IMR-90 (cell line): ENCODE measurements around the gene NFKB1. TPM values are rescaled to one million over a fixed set of nuclear protein-coding genes. Genes with fewer than 3 reads are reported as not detected.

Experiments used
- ATAC-seq: fragments of 200-7000 bp; cut with Tn5 transposase; 2 replicates; pipeline ENCODE4 v1.9.1; 2020; ENCODE audit warnings: low read depth, mild to moderate bottlenecking, moderate library complexity
- BruUV-seq: library from RNA; stranded (reverse); fragments of 400-500 nt; replicated peaks from 2 replicates; lab custom pipeline; 2021; lab: Mats Ljungman, UMichigan
- CTCF ChIA-PET: fragments of 300-600 bp; formaldehyde crosslinking; extraction: SDS; loops from one replicate; lab custom pipeline; 2021; ENCODE audit warnings: antibody characterized with exemption; lab: Yijun Ruan, JAX
- POLR2A ChIA-PET: fragments of 300-600 bp; sonication (Branson Sonifier 250); formaldehyde crosslinking; loops from one replicate; lab custom pipeline; 2022; ENCODE audit warnings: antibody characterized with exemption; ENCODE audit not compliant: unreplicated experiment; lab: Charles Lee
- DNase-seq: peaks from one replicate; pipeline ENCODE4 v3.0.0; 2013
- H2AFZ ChIP-seq: replicated peaks from 2 replicates; pipeline ENCODE3; 2013; ENCODE audit warnings: low read length, mild to moderate bottlenecking; ENCODE audit not compliant: poor library complexity
- H2AK5ac ChIP-seq: 2 replicates; pipeline ENCODE4 v1.6.1; 2013; ENCODE audit warnings: low read depth, low read length, inconsistent platforms
- H2AK9ac ChIP-seq: replicated peaks from 2 replicates; pipeline ENCODE3; 2013; ENCODE audit warnings: mild to moderate bottlenecking, low read depth, low read length, moderate library complexity; ENCODE audit not compliant: poor library complexity
- H2BK120ac ChIP-seq: 2 replicates; pipeline ENCODE4 v1.6.1; 2013; ENCODE audit warnings: low read depth, low read length, inconsistent platforms
- H2BK15ac ChIP-seq: 3 replicates; pipeline ENCODE4 v1.6.1; 2013; ENCODE audit warnings: low read depth, low read length, inconsistent platforms
- H2BK20ac ChIP-seq: 2 replicates; pipeline ENCODE4 v1.6.1; 2013; ENCODE audit warnings: low read depth, mild to moderate bottlenecking, inconsistent platforms, low read length, moderate library complexity
- H2BK5ac ChIP-seq: 2 replicates; pipeline ENCODE4 v1.6.1; 2013; ENCODE audit warnings: mild to moderate bottlenecking, low read depth, low read length, inconsistent platforms; ENCODE audit not compliant: poor library complexity, severe bottlenecking
- H3K14ac ChIP-seq: replicated peaks from 2 replicates; pipeline ENCODE4 v1.6.1; 2013; ENCODE audit warnings: low read depth, low read length, inconsistent platforms
- H3K18ac ChIP-seq: 2 replicates; pipeline ENCODE4 v1.6.1; 2013; ENCODE audit warnings: low read depth, low read length, control low read depth
- H3K23ac ChIP-seq: 2 replicates; pipeline ENCODE4 v1.6.1; 2013; ENCODE audit warnings: low read depth, low read length, inconsistent platforms
- H3K27ac ChIP-seq: 2 replicates; pipeline ENCODE4 v1.5.1; 2013; ENCODE audit warnings: mild to moderate bottlenecking, control low read depth, low read length; ENCODE audit not compliant: insufficient read depth
- H3K27me3 ChIP-seq: 2 replicates; pipeline ENCODE4 v1.6.1; 2013; ENCODE audit warnings: low read length; ENCODE audit not compliant: control insufficient read depth, insufficient read depth
- H3K36me3 ChIP-seq: 2 replicates; pipeline ENCODE4 v1.6.1; 2013; ENCODE audit warnings: low read length, mixed read lengths; ENCODE audit not compliant: control insufficient read depth, insufficient read depth
- H3K4ac ChIP-seq: 2 replicates; pipeline ENCODE4 v1.6.1; 2013; ENCODE audit warnings: low read depth, low read length, inconsistent platforms
- H3K4me1 ChIP-seq: 2 replicates; pipeline ENCODE4 v1.6.1; 2013; ENCODE audit warnings: low read length, mixed read lengths; ENCODE audit not compliant: control insufficient read depth, insufficient read depth
- H3K4me2 ChIP-seq: 2 replicates; pipeline ENCODE4 v1.6.1; 2013; ENCODE audit warnings: low read depth, mild to moderate bottlenecking, control low read depth, low read length, moderate library complexity
- H3K4me3 ChIP-seq: 2 replicates; pipeline ENCODE4 v1.5.1; 2013; ENCODE audit warnings: low read depth, mild to moderate bottlenecking, control low read depth, low read length, moderate library complexity; ENCODE audit not compliant: insufficient read depth
- H3K56ac ChIP-seq: 2 replicates; pipeline ENCODE4 v1.6.1; 2013; ENCODE audit warnings: low read length, inconsistent platforms; ENCODE audit not compliant: insufficient read depth; ENCODE audit errors: extremely low read depth
- H3K79me1 ChIP-seq, 2 experiments: 2 replicates each; pipeline ENCODE4 v1.6.1; 2013; ENCODE audit warnings: low read length in 2 of 2, inconsistent platforms in 1 of 2, low read depth in 1 of 2
- H3K9ac ChIP-seq: 2 replicates; pipeline ENCODE4 v1.6.1; 2013; ENCODE audit warnings: low read depth, low read length, control low read depth
- H3K9me1 ChIP-seq: 2 replicates; pipeline ENCODE4 v1.6.1; 2013; ENCODE audit warnings: low read length, inconsistent platforms; ENCODE audit not compliant: insufficient read depth
- H3K9me3 ChIP-seq: 2 replicates; pipeline ENCODE4 v1.6.1; 2013; ENCODE audit warnings: low read length; ENCODE audit not compliant: control insufficient read depth, insufficient read depth
- H4K20me1 ChIP-seq: 2 replicates; pipeline ENCODE4 v1.6.1; 2013; ENCODE audit warnings: low read length, inconsistent platforms; ENCODE audit not compliant: insufficient read depth
- H4K5ac ChIP-seq: 2 replicates; pipeline ENCODE4 v1.6.1; 2013; ENCODE audit warnings: mild to moderate bottlenecking, low read depth, low read length, control low read depth
- H4K8ac ChIP-seq, 2 experiments: 2 replicates each; pipeline ENCODE4 v1.6.1; 2013; ENCODE audit warnings: low read depth in 2 of 2, low read length in 2 of 2, control low read depth in 1 of 2, inconsistent platforms in 1 of 2
- H4K91ac ChIP-seq: 2 replicates; pipeline ENCODE4 v1.6.1; 2013; ENCODE audit warnings: low read depth, low read length, inconsistent platforms; ENCODE audit not compliant: insufficient read depth
- CEBPB ChIP-seq: IDR thresholded peaks from 2 replicates; pipeline ENCODE4 v1.6.1; 2012; ENCODE audit warnings: low read depth, low read length, improper control_type of control experiment
- MAFK ChIP-seq: IDR thresholded peaks from 2 replicates; pipeline ENCODE4 v1.6.1; 2012; ENCODE audit warnings: low read depth, low read length, improper control_type of control experiment
- MXI1 ChIP-seq: IDR thresholded peaks from 2 replicates; pipeline ENCODE4 v1.6.1; 2012; ENCODE audit warnings: low read depth, mild to moderate bottlenecking, low read length, moderate library complexity, borderline replicate concordance
- WGBS, 2 experiments: methylation state at CpG; one replicate each; pipeline versions ENCODE4 v1.1.5 to v1.1.7; 2013; ENCODE audit warnings: missing lambda C conversion rate in 2 of 2; ENCODE audit not compliant: insufficient read length in 1 of 2; ENCODE audit errors: extremely low coverage in 2 of 2; 5-methylcytosine and 5-hydroxymethylcytosine counted together
- dilution Hi-C: fragments of 300-500 bp; cut with HindIII; formaldehyde crosslinking; loops from one replicate; pipeline ENCODE4 v1.14.3; 2018; ENCODE audit warnings: low sequenced_read_pairs; ENCODE audit not compliant: unreplicated experiment
- in situ Hi-C: fragments of 300-500 bp; cut with MboI; formaldehyde crosslinking; loops from 3 replicates; pipeline ENCODE4 v1.14.3; 2019; ENCODE audit warnings: low sequenced_read_pairs, inconsistent platforms, mixed read lengths
- intact Hi-C: fragments of 100-400 bp; cut with micrococcal nuclease; formaldehyde crosslinking; loops from 2 replicates; pipeline ENCODE4 v1.10.0; 2022
- polyA plus RNA-seq, 3 experiments: library from polyadenylated mRNA; depleted of rRNA; stranded (reverse); fragments of >200 nt; gene quantifications; 2 replicates each; pipeline ENCODE4 v1.2.3, GENCODE V29; 2012; ENCODE audit warnings: low replicate concordance in 1 of 3
- total RNA-seq: library from RNA; depleted of rRNA; stranded (reverse); fragments of >200 nt; gene quantifications from 2 replicates; pipeline ENCODE4 v1.2.3, GENCODE V29; 2012

The NFKB1 gene
- total and polyA plus RNA-seq, 2 of the 4 experiments (the other 2 are of a cell fraction): 19.8 to 24.6 TPM

DNA sequence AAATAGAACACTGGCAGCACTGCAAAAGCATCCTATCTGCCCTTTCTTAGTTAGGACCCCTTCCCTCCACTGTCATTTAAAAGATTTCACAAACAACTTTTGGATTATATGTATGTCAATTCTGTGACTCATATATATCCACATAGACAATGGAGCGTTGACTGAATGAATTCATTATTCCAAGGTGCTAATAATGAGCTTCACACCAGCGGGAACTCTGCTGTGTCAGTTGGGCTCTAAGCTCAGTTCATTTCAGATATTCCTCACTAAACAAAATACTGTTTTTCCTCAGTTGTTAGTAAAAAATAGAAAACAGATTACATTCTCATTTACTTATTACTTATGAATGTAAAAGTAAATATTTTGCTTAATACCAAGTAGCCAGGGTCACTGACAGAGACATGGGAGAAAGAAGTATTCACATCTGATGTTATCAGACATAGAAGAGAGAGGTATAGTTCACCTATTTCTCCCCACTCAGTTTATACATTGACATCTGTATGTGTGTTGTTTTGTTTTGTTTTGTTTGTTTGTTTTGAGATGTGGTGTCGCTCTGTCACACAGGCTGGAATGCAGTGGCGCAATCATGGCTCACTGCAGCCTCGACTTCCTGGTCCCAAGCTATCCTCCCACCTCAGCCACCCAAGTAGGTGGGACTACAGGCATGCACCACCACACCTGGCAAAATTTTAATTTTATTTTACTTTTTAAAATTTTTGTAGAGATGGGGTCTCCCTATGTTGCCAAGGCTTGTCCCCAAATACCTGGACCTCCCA, 10.9 kb downstream of the NFKB1 start:
- CTCF ChIA-PET: no interaction called here
- H4K20me1 ChIP-seq: peaks cover 9% of the 10 kb centered on the region; the same call in 1 of the 2 replicates

More for the DNA sequence above, 10.9 kb downstream of the NFKB1 start:
- H3K4me2 ChIP-seq: no peak overlapping the region
- BruUV-seq: no TSS peak
- in situ Hi-C loops (no loop called here), dilution Hi-C loops (no loop called here), intact Hi-C loops (no loop called here)
- no peak overlapping the region for H2AK9ac ChIP-seq
- H2BK120ac ChIP-seq: no peak overlapping the region
- no peak overlapping the region for H2BK15ac ChIP-seq
- H2BK5ac ChIP-seq: no peak overlapping the region
- DNase-seq (no peak), ATAC-seq (no peak)
- no peak overlapping the region for H4K5ac ChIP-seq
- TF ChIP-seq MAFK: no peak
- peak; percentile 57 for TF ChIP-seq CEBPB
- no peak for TF ChIP-seq MXI1
- no peak overlapping the region for H4K8ac ChIP-seq
- H4K91ac ChIP-seq: no peak overlapping the region
- no peak overlapping the region for H3K56ac ChIP-seq
- H3K4me3 ChIP-seq: no peak overlapping the region
- no peak overlapping the region for H3K14ac ChIP-seq
- WGBS, 2 experiments: no CpG with 5 or more reads among the region's 5 CpGs
- H3K27me3 ChIP-seq: no peaks in the 10 kb centered on the region
- no peak overlapping the region for H3K23ac ChIP-seq
- no peak overlapping the region for H3K9ac ChIP-seq
- POLR2A ChIA-PET: no interaction called here
- no peaks in the 10 kb centered on the region for H3K4me1 ChIP-seq
- H3K27ac ChIP-seq: no peak overlapping the region
- H2AFZ ChIP-seq: no peak overlapping the region
- H2AK5ac ChIP-seq: no peak overlapping the region
- H3K18ac ChIP-seq: no peak overlapping the region
- H2BK20ac ChIP-seq: no peak overlapping the region
- H3K4ac ChIP-seq: no peak overlapping the region
- H3K9me1 ChIP-seq: 0 out of 2 replicates have a peak, but pooled peaks cover 6% of the 10 kb centered on the region
- H3K9me3 ChIP-seq: no peaks in the 10 kb centered on the region
- peaks cover 16 to 43% of the 10 kb centered on the region in 2 experiments for H3K79me1 ChIP-seq
- H3K36me3 ChIP-seq: no peaks in the 10 kb centered on the region; the same call in 1 of the 2 replicates
